Medulla oblongata (tissue), 1 donor: ENCODE data around the gene PFDN4.

Experiments
- DNase-seq: peaks from one replicate; pipeline ENCODE4 v3.0.0-alpha.2; 2015; ENCODE audit errors: extremely low spot score

PFDN4 gene

DNA sequence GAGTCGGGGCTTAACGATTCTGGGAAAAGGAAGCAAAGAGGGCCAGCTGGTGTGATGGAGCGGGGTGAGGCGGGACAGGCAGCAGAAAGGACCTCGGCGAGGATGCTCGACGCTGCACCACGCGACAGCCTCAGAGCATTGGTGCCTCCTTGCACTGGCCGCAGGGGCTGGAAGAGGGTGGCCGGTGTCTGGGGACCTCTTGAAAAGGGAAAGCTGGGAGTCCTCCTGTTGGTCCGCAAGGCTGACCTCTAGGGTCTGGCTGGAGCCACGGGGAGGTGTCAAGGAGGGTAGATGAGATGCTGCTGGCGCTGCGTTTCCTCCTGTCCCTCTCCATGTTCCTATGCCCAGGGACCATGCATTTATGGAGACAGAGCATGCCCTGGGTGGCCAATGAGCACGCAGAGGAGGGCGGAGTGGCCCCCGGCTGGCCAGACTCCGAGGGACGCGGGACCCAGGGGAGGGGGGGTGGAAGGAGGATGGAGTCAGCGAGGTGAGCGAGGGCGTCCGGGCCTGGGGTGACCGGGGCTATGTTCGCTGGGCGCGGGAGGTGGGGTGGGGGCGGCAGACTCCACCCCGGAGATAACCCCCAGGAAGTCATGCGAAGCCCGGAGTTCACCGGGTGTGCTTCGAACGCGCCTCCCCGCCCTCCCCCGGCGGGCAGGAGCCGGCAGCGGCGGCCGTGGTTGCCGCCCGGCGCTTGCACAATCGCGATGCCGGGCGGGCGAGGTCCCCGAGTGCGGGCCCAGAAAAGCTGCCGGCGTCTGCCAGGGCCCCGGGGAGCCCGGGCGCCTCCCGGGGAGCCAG, 34.0 kb upstream of the PFDN4 start, which contains the start of gene CYP24A1:
CYP24A1 (minus strand) TSS at position 334 of the 804 bp plus-strand sequence. CDS start 407 bp downstream, outside the sequence.
- no peak for DNase-seq

DNA sequence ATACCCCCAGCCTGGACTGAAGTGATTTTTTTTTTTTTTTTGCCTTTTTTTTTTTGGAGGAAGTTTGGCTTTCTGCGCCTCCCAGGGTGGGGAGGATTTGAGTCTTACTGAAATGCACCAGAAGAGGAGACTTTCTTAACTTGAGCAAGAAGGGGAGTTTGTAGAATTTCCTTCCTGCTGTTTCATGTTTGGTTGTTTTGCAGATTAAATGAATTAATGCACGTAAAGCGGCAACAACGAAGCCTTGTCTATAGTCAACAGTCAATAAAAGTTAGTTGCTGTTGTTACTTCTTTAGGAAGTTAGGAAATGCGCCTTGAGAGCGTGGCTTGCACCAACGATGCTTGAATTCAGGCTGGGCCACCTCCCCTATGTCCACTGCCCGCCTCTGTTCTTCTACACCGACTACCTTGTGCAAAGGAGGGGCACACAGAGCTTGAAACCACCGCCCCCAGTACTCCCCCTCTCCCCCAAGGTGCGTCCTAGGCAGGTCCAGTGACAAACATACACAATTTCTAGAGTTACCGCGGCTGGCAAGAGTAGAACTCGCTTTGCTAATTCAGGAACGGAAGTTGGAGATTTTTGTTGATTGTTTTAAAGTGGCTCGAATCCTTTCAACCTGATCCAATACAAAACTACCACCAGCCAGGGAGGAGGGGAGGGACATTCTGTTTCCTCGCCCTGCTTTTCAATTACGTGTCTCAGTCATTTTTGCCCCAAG, 33.3 kb upstream of the PFDN4 start:
- no peak for DNase-seq

DNA sequence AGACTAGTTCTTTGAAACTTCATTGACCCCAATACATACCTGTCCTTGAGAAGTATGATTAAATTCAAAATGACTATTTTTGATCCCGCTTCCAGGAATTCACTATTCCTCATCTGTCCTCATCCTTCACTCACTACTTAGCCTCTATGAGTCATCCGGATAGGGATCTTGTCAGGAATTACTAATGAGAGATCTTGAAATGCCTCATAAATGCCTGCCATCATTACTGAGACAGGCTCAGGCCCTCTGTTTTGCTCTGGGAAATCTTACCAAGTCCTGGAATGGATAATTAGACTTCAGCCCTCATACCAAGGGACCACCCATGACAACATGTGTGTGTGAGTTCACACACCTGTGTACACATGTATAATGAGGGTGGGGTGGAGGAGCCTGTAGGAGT, 31.3 kb upstream of the PFDN4 start:
- no peak for DNase-seq

DNA sequence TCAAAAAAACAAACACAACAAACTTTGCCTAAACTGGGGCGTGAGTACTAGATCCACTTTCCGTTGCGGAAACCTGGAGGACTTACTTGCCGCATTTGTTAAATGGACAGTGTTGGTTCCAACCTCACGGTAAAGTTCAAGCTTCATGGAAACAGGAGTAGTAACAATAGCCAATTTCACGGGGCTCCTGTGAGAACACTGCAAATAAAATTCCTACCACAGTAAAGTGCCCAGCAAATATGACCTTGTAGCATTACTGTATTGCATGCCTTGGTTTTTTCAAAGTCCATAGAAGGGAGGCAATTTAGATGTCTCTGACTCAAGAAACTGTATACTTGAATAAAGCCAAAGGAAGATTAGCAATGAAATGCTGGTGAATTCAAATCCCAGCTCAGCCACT, 30.5 kb upstream of the PFDN4 start:
- no peak for DNase-seq

DNA sequence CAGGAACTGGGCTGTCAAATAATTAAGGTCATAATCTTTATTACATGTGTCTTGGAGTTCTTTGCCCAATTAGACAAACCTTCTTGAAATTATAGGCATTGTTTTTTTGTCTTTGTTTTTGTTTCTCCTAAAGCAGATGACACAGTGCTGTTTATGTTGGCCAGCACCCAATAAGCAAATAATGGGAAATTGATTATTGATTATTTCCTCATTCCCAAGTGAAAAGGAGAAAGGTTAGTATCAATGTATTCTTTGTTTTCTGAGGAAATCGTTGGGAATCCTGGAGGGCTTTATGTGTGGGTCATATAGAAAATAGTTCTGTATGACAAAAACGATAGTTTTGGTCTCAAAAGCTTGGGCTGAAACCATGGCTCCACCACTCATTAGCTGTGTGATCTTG, 29.6 kb upstream of the PFDN4 start:
- DNase-seq, result no peak

DNA sequence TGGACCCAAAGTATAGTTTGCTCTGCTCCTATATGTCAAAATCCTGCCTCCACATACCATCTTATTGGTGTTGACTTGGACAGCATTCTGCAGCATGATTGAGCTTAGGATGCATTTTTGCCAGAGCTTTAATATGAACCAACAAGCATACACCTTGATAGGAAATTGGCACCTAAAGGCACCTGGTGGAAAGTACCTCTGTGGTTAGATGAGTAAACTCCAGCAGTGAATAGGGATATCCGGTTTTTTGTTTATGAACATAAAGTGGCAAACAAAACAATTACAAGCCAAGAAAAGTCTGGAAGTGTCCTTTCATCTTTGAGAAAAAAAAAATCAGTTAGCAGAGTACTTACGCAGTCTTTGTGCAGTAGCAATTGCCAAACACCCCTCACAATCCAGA, 27.9 kb upstream of the PFDN4 start:
- DNase-seq, result no peak

DNA sequence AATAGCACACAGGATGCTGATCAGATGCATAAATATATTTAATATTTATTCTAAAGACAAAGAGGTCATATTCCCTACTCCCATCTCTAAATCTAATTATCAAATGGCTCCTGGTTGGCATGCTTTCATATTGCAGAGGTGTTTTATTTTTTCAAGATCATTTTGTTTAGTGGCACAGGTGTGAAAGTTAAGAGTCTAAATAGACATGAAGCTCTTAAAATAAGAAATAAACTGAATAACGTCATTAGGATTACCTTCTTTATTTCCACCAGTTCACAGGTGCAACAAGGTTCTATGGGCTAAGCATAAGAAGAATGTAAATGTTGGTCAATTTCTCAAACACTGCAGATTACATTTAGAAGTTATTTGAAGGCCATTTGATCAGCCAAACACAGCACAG, 27.0 kb upstream of the PFDN4 start:
- DNase-seq, result no peak

DNA sequence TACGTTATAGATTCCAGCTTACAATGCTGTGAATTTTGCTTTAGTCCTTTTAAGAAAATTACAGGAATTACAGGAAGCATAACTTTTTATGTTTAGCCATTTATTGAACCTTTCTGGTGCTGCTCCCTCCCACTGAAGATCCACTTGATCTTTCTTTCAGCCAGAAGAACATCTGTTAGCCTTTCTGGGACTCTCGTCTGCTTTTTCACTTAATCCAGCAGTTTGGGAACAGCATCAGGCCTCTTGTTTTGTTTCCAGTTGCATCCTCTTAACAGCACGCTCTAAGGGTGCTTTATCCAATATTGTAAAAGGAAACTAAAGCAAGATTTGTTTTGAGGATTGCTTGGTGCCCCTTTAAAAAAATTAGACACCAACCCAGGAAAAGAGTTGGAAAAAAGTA, 23.8 kb upstream of the PFDN4 start:
- no peak for DNase-seq

DNA sequence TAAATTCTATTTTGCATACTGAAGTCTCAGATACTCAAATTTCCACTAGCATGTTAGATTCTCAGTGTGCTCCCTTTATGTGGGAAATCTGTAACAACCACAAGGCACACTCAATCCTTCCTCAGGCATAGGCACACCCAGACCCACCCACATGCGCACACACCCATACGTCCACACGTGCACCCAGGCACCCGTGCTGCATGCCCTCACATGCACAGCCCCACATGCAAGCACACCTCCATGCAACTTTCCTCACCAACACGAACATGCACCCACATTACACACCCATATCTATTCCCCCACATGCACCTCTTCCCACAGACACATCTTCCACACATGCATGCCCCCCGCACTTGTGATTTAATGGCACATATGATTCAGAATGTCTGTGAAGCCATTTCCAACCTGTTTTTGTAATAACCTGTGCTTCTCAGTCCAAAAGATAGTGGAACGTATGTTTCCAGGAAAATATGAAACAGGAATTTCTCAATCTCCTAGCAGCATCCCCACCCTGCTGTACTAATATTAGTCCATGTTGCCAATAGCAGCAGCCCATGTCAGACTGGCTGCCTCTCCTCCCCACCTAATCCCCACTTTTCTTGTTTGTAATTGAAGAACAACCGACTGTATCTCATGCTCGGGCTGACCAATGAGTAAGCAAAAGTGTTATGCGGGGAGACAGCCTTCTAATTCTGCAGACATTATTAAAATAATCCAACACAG, 22.8 kb upstream of the PFDN4 start:
- DNase-seq, result no peak

DNA sequence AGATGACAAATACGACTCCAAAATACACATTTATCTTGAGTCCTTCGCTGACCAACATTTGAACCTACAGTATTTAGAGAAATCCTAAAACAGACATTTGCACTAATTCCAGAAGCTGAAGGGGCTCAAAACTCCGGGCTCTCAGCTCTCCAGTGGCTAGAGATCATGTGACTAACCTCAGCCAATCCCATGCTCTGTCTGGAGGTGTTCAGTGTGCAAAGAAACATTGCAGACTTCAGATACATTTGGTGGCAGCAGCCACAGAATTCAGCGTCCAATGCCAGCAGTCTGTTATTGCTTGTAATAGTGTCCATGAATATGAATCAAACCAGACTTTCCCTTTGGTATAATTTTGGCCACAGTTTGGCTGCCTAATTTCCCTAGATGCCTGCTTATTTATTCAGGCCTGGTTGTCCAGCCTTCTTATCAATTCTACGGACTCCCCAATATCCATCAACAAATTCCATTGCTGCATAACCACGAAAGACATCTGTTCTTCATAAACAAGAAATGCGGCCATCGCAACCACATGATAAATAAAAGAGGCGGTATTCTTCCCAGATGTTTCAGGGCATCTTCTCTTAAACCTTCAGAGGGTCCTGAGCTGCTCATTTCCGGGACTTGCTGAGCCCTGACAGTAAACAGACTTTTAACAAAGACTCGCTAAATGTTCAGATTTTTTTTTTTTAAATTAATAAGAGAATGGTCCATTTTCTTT, 19.6 kb upstream of the PFDN4 start:
- DNase-seq, result no peak

DNA sequence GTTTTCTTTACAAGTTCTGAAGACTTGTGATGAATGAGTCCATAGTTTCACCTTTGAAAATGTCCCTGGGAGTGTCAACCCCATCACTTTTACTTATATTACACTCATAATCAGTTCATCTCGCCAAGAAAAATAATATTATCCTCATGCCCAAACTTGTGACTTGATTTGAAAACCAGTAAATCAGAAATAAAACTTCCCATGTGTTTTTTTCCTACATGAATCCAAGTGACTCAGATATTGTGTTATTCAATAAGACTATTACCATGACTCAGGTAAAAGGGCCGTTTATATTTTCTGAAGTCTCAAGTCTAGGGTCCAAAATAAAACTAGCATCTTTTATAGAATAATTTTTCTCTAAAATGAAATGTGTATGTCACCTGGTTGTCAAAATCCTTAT, 18.3 kb upstream of the PFDN4 start:
- DNase-seq, result no peak

DNA sequence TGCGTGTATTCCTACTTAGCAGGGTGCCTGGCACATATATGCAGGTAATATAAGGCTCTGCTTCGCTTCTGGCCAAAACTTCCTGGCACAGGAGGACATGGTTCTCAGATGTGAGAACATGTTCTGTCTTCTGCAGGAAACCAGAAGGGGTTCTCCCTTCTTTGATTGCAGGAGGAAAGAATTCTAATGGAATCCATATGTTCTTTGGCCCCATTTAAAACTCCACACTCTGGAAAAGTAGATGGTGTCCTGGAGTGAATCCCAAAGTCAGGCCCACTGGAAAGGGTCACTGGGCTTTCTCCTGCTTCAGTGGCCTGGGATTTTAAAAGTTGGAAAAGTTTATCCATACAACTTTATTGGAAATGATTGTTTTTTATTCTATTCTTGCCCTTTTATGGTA, 17.7 kb upstream of the PFDN4 start:
- DNase-seq, result no peak

DNA sequence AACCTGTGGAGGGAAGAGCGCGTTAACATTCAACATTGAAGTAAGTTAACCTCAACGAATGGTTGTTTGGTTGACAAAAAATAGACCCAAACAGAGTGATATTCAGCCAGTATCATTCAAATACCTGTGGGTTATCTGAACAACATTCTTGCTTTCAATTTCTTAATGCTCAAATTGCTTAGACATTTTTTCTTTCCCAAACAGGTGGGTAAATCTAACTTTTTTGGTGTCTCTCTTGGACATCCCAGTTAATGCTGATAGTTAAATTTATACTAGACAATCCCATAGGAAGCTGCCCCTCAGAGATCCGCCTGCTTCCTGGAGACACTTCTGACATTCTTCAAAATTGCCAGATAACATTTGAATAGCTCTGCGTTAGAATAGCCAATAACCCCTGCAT, 14.1 kb upstream of the PFDN4 start:
- DNase-seq, result no peak

DNA sequence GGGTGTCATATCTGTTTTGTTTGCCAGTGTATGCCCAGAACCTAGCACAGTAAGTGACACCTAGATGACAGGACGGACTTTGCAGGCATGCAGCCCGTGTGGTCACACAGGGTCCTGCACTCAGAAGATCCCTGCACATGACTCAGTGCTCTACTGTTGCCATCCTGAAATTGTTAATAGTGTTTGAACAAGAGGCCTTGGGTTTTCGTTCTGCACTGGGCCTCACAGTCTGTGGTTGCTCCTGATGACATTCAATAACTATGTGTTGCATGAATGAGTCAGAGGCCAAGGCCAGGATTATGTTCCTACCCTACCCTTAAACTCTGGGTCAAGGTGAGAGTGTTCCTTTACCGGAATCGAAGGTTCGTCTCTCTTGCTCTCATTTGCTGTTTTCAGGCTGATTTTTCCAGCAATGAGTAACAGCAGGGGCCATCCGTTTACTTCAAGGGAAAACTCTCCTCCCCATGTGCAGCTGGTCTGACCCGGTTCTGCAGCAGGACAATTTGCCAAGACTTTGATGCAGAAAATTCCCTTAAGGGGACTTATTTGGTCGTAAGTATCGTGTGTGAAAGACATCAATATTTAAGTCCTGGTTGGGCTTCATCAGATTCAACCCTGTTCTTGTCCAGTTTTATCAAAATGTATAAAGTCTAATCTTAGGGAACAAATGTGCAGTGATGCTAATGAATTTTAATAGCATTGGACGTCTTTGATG, 13.0 kb upstream of the PFDN4 start:
- no peak for DNase-seq

DNA sequence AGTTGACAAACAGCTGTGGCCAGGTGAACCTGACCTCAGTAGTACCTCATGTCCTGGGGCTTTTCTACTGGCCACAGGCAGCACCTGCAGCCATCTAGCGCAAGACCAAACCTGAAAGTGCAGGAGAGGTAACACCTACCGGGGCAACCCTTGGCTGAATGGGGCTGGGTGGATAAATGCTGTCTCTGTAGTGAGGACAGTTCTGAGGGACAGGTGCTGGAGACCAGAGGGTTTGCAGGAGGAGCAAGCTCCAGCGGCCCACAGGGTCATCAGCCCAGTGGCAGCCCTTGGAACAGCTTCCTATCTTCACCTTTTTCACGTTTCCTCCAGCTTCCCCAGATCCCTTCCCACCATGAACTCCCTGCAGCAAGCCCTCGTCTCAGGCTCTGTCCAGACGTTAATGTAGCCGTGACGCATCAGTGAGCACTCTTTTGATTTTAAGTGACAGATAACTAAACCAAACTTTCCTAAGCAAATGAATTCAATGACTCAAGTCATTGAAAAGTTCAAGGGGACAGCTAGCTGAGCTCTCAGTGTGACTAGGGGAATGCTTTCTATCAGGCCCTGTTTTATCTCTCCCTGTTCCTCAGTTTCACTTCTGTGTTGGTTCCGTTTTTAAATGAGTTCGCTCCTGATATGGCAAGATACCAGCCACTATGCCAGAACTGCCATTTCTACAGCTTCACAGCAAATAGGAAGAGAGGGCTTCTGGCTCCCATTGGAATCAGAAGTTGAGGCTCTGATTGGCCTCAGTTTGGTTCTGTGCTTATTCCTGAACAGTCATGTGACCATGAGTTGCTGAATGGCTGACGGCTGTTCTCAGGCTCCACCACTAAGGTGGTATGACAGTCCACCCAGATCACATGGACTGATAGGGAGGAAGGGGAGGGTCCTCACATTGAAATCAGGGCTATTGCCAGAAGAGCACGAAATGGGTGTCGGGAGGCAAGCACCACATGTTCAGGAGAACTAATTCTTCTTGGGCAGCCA, 12.1 kb upstream of the PFDN4 start:
- DNase-seq, result peak; percentile 14

DNA sequence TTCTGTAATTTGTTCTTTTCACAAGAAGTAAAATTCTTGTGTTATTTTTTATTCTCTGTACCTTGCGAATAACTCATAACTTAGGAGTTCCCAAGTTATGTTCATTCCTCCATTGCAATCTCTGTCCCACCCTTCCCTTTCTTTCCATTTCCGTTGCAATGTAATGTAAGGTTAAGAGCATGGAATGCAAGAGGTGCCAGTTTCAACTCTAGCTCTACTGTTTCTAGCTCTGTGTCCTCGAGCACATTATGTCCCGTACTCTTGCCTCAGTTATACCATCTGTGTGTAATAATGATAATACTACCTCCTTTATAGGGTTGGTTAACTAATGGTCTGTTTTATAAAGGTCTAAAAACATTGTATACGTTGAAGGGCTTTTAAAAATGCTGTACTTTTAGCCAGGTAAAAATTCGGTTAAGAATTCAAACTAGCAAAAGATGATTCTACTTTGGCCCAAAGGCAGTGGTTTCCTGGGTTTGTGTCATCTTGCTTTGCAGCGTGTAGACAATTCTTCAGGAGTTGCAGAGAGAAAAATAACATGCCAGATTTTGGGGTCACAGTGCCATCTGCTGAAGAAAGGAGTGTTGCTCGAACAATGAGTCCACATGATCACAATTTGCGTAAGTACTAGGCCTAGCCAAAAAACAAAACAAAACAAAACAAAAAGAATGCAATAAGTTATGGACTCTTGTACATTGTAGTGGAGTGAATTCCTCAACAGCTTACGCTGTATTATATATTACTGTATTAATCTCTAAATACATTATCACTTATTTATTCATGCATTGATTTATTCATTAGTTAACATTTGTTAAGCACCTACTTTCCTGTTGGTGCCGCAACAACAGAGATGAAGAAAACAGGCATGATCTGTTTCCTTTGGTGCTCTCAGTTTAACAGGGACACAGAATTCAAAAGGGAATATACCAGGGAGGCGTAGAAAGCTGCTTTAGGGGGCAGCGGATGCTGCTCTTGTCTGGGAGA, 10.0 kb upstream of the PFDN4 start:
- DNase-seq, result peak; percentile 59

DNA sequence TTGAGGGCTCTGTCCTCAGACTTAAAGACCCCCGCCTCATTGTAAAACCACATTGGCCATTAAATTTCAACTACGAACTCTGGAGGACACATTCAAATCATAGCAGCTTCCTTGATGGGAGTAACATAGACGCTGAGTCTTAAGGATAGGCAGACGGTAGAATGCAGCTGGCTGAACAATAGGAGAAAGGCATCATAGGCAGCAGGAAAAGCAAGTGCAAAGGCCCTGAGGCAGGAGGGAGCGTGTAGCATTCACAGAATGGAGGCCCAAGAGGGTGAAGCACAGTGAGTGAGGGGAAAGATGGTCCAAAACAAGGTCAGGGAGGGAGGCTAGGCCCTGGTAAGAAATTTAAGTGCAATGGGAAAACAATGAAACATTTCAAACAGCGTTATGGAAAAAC, 8.6 kb upstream of the PFDN4 start:
- DNase-seq, result no peak

DNA sequence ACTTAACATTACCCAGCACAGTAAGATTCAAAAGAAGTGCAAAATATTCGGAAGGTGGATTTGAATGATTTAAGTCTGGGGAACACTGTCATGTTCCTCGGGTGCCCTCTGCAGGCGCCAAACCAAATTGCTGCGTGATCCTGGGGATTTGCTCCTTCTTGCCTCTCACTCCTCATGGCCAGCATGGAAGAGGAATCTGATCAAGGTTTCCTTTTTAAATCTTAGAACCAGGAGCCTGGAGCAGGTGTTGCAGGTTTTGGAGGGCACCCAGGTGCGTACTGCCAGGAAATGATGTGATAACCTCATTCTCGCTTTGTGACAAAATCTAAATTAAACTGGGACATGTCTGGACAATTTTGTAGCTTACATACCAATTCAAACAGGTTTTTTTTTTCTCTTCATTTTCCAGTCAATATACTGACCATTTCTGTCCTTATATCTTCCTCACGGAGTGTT, 8.1 kb upstream of the PFDN4 start:
- peak; percentile 86 for DNase-seq
